OCI-LY7 (cell line): ENCODE results near the gene PRKN. TPM values are rescaled to one million over a fixed set of nuclear protein-coding genes. Genes with fewer than 3 reads are reported as not detected.

ENCODE experiments used
- BruUV-seq: library from RNA; stranded (reverse); fragments of 400-500 nt; replicated peaks from 2 replicates; lab custom pipeline; 2021; lab: Mats Ljungman, UMichigan
- CTCF ChIA-PET: fragments of 300-600 bp; sonication (Branson Sonifier 250); formaldehyde crosslinking; loops from one replicate; lab custom pipeline; 2022; ENCODE audit warnings: antibody characterized with exemption; ENCODE audit not compliant: unreplicated experiment; lab: Charles Lee
- POLR2A ChIA-PET: fragments of 300-600 bp; sonication (Branson Sonifier 250); formaldehyde crosslinking; loops from one replicate; lab custom pipeline; 2022; ENCODE audit warnings: antibody characterized with exemption; lab: Charles Lee
- DNase-seq: peaks from one replicate; pipeline ENCODE4 v3.0.0-alpha.2; 2015; ENCODE audit warnings: low spot score
- H2AFZ ChIP-seq: fragments of 200-600 bp; sonication (generic), shearing (Covaris generic); 2 replicates; pipeline ENCODE4 v1.6.1; 2014; ENCODE audit warnings: mild to moderate bottlenecking, antibody characterized with exemption, low read length, moderate library complexity
- H3K27ac ChIP-seq: fragments of 200-600 bp; sonication (generic); 2 replicates; pipeline ENCODE4 v1.5.1; 2014; ENCODE audit warnings: mixed run types, low read depth, mild to moderate bottlenecking, moderate library complexity, low read length, inconsistent platforms; ENCODE audit not compliant: poor library complexity, severe bottlenecking
- H3K36me3 ChIP-seq: fragments of 200-600 bp; sonication (generic); 2 replicates; pipeline ENCODE4 v1.6.1; 2014; ENCODE audit warnings: mild to moderate bottlenecking, antibody characterized with exemption, low read length, moderate library complexity, mixed read lengths; ENCODE audit not compliant: insufficient read depth
- H3K4me1 ChIP-seq: fragments of 200-600 bp; sonication (generic); 2 replicates; pipeline ENCODE4 v1.5.1; 2014; ENCODE audit warnings: mild to moderate bottlenecking, low read length; ENCODE audit not compliant: insufficient read depth, poor library complexity, severe bottlenecking
- H3K4me2 ChIP-seq: fragments of 200-600 bp; sonication (generic); 2 replicates; pipeline ENCODE4 v1.6.1; 2014; ENCODE audit warnings: mild to moderate bottlenecking, low read length
- H3K4me3 ChIP-seq: fragments of 200-600 bp; sonication (generic); 2 replicates; pipeline ENCODE4 v1.5.1; 2014; ENCODE audit warnings: mild to moderate bottlenecking, low read depth, low read length; ENCODE audit not compliant: poor library complexity, severe bottlenecking
- H3K79me2 ChIP-seq: fragments of 200-600 bp; sonication (generic); 2 replicates; pipeline ENCODE4 v1.6.1; 2016; ENCODE audit warnings: low read depth, mild to moderate bottlenecking, low read length, moderate library complexity, mixed read lengths; ENCODE audit not compliant: insufficient read depth
- H3K9me2 ChIP-seq: fragments of 200-600 bp; sonication (generic); 2 replicates; pipeline ENCODE4 v1.6.1; 2016; ENCODE audit warnings: mild to moderate bottlenecking, low read length, mixed read lengths; ENCODE audit not compliant: insufficient read depth
- H3K9me3 ChIP-seq: fragments of 200-600 bp; sonication (generic); 2 replicates; pipeline ENCODE4 v1.6.1; 2014; ENCODE audit warnings: mild to moderate bottlenecking, mixed run types, low read length, mixed read lengths
- H4K20me1 ChIP-seq: fragments of 200-600 bp; sonication (generic); 2 replicates; pipeline ENCODE4 v1.6.1; 2014; ENCODE audit warnings: mild to moderate bottlenecking, antibody characterized with exemption, low read length, moderate library complexity, mixed read lengths; ENCODE audit not compliant: insufficient read depth
- EZH2phosphoT487 ChIP-seq: fragments of 200-600 bp; sonication (generic); IDR thresholded peaks from 2 replicates; pipeline ENCODE4 v1.6.1; 2018; ENCODE audit warnings: low read depth, borderline replicate concordance, mild to moderate bottlenecking, mixed run types, antibody characterized with exemption, low read length, moderate library complexity, mixed read lengths
- intact Hi-C: fragments of 100-400 bp; cut with micrococcal nuclease; formaldehyde crosslinking; loops from one replicate; pipeline ENCODE4 v1.10.0; 2022; ENCODE audit not compliant: unreplicated experiment
- total RNA-seq, 2 experiments: library from RNA; depleted of rRNA in 1 of 2; stranded (reverse); fragments of >200 nt in 1 of 2; shearing (Covaris generic) in 1 of 2; gene quantifications; 2 replicates each; pipeline ENCODE4 v1.2.3, GENCODE V29; 2014 to 2022
- TF ChIP-seq, protein P1 (sequence below): fragments of 200-600 bp; sonication (generic); conservative IDR thresholded peaks from 2 replicates; pipeline ENCODE4 v1.5.1; 2014; ENCODE audit warnings: mild to moderate bottlenecking, antibody characterized with exemption, low read length, moderate library complexity, mixed read lengths

The PRKN gene
- total RNA-seq, 2 experiments from 2014 or later, result 1.3 to 2.0 TPM

GRCh38 chr6:161635975-161636374, 1091.6 kb downstream of the PRKN start:
- no peak overlapping the region for H3K27ac ChIP-seq
- H3K36me3 ChIP-seq, result no peaks in the 10 kb centered on the region
- no peak overlapping the region for H3K4me2 ChIP-seq
- H4K20me1 ChIP-seq, result no peaks in the 10 kb centered on the region
- DNase-seq, result no peak
- no peak overlapping the region for H2AFZ ChIP-seq
- H3K4me3 ChIP-seq, result no peak overlapping the region
- CTCF ChIA-PET, result no interaction called here
- TF ChIP-seq, protein P1, sequence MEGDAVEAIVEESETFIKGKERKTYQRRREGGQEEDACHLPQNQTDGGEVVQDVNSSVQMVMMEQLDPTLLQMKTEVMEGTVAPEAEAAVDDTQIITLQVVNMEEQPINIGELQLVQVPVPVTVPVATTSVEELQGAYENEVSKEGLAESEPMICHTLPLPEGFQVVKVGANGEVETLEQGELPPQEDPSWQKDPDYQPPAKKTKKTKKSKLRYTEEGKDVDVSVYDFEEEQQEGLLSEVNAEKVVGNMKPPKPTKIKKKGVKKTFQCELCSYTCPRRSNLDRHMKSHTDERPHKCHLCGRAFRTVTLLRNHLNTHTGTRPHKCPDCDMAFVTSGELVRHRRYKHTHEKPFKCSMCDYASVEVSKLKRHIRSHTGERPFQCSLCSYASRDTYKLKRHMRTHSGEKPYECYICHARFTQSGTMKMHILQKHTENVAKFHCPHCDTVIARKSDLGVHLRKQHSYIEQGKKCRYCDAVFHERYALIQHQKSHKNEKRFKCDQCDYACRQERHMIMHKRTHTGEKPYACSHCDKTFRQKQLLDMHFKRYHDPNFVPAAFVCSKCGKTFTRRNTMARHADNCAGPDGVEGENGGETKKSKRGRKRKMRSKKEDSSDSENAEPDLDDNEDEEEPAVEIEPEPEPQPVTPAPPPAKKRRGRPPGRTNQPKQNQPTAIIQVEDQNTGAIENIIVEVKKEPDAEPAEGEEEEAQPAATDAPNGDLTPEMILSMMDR, result no peak
- TF ChIP-seq EZH2phosphoT487, result no peak
- BruUV-seq, result no TSS peak
- H3K9me2 ChIP-seq, result no peaks in the 10 kb centered on the region
- no peaks in the 10 kb centered on the region for H3K4me1 ChIP-seq
- POLR2A ChIA-PET, result interaction anchor here (0.7 kb wide), 1 partner anchor 921 kb away, joined by 4 read pairs; no protein-coding TSS in a partner anchor
- no peaks in the 10 kb centered on the region for H3K79me2 ChIP-seq
- H3K9me3 ChIP-seq, result no peaks in the 10 kb centered on the region
- intact Hi-C loops, result no loop called here

DNA sequence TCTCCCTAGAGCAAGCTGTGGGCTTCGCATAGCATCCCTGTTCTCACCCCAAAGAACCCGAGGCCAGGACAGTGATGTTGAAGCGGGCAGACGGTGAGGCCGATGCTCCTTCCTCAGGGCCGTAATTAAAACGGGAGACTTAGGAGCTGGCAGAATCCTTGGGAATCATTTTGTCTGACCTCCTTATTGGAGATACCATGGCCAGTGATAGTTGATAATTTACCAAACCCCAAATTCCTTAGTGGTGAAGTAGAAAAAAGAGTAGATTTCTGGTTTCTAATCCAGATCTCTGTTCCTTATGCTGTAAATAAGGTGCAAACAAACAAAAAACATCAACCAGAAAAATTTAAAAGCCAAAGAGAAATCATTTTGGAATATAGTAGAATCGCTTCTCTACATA, 1092.7 kb downstream of the PRKN start:
- Histone ChIP-seq H3K27ac (no peak overlapping the region), H3K4me2 (no peak overlapping the region), H4K20me1 (no peaks in the 10 kb centered on the region), H3K79me2 (no peaks in the 10 kb centered on the region), H3K9me2 (no peaks in the 10 kb centered on the region), H3K4me3 (no peak overlapping the region), H3K9me3 (no peaks in the 10 kb centered on the region), H3K36me3 (no peaks in the 10 kb centered on the region), H2AFZ (no peak overlapping the region), H3K4me1 (no peaks in the 10 kb centered on the region)
- TF ChIP-seq EZH2phosphoT487, result no peak
- TF ChIP-seq, protein P1, result no peak
- intact Hi-C loops, result no loop called here
- no peak for DNase-seq
- no TSS peak for BruUV-seq
- CTCF ChIA-PET, result no interaction called here
- POLR2A ChIA-PET, result no interaction called here

GRCh38 chr6:161631676-161632194, 1095.8 kb downstream of the PRKN start:
- POLR2A ChIA-PET, result interaction anchor here (0.6 kb wide), 1 partner anchor 197 kb away, joined by 3 read pairs; no protein-coding TSS in a partner anchor

More at GRCh38 chr6:161631676-161632194, 1095.8 kb downstream of the PRKN start:
- H3K9me3 ChIP-seq, result no peaks in the 10 kb centered on the region
- H3K4me1 ChIP-seq, result no peaks in the 10 kb centered on the region
- H2AFZ ChIP-seq, result no peak overlapping the region
- no peaks in the 10 kb centered on the region for H3K79me2 ChIP-seq
- no TSS peak for BruUV-seq
- no peak for DNase-seq
- H4K20me1 ChIP-seq, result no peaks in the 10 kb centered on the region
- TF ChIP-seq, protein P1, result no peak
- no peak for TF ChIP-seq EZH2phosphoT487
- H3K9me2 ChIP-seq, result no peaks in the 10 kb centered on the region
- H3K27ac ChIP-seq, result no peak overlapping the region
- CTCF ChIA-PET, result no interaction called here
- no peak overlapping the region for H3K4me2 ChIP-seq
- no peaks in the 10 kb centered on the region for H3K36me3 ChIP-seq
- H3K4me3 ChIP-seq, result no peak overlapping the region
- intact Hi-C loops, result no loop called here
